MM.1S (cell line): ENCODE measurements around the gene RHOH.

Source experiments
- CTCF ChIP-seq: fragments of 300-600 bp; sonication (generic); IDR thresholded peaks from 2 replicates; pipeline ENCODE4 v1.5.1; 2016; ENCODE audit warnings: antibody characterized with exemption, low read length, mixed read lengths
- EZH2 ChIP-seq: fragments of 300-600 bp; sonication (generic); optimal IDR thresholded peaks from 2 replicates; pipeline ENCODE3; 2017; ENCODE audit warnings: low read depth, mild to moderate bottlenecking, antibody characterized with exemption, low read length, mixed read lengths
- EZH2phosphoT487 ChIP-seq: fragments of 300-600 bp; sonication (generic); IDR thresholded peaks from 2 replicates; pipeline ENCODE4 v1.6.1; 2018; ENCODE audit warnings: antibody characterized with exemption, low read length

- TF ChIP-seq EZH2phosphoT487 (no peak), EZH2 (no peak), CTCF (no peak)
Observed at GRCh38 chr4:40225497-40225896, 28.7 kb downstream of the RHOH start.
